HEK293 (cell line): ENCODE data around the gene APBB1.
A peak's percentile ranks its signal among the peaks of the same experiment; 100 is the strongest.

Source experiments
- CTCF ChIA-PET: fragments of 350-600 bp; formaldehyde crosslinking; extraction: SDS; loops from one replicate; lab custom pipeline; 2021; ENCODE audit warnings: antibody characterized with exemption; lab: Yijun Ruan, JAX
- POLR2A ChIA-PET: fragments of 300-600 bp; formaldehyde crosslinking; extraction: SDS; loops from one replicate; lab custom pipeline; 2020; ENCODE audit warnings: antibody characterized with exemption, inconsistent platforms; lab: Yijun Ruan, JAX
- H3K27ac ChIP-seq: fragments of 200-500 bp; sonication (Bioruptor generic); 2 replicates; pipeline ENCODE4 v1.5.1; 2014; ENCODE audit warnings: low read depth, low read length, control low read depth, inconsistent platforms; ENCODE audit errors: extremely low read depth
- H3K36me3 ChIP-seq, 2 experiments: fragments of 200-500 bp in 1 of 2; sonication (Bioruptor generic) in 1 of 2; 1 replicate in 1 of 2; 2 replicates in 1 of 2; pipeline ENCODE4 v1.5.1; 2014 to 2017; ENCODE audit warnings: inconsistent platforms in 2 of 2, low read length in 2 of 2; ENCODE audit not compliant: control insufficient read depth in 2 of 2, insufficient read depth in 1 of 2
- H3K4me1 ChIP-seq: fragments of 200-500 bp; sonication (Bioruptor generic); 2 replicates; pipeline ENCODE4 v1.5.1; 2014; ENCODE audit warnings: mild to moderate bottlenecking, low read length, inconsistent platforms; ENCODE audit not compliant: control insufficient read depth, insufficient read depth
- H3K4me3 ChIP-seq: 2 replicates; pipeline ENCODE4 v1.5.1; 2011; ENCODE audit warnings: low read depth, mild to moderate bottlenecking, control low read depth, low read length, moderate library complexity
- H3K9me3 ChIP-seq: fragments of 200-500 bp; sonication (Bioruptor generic); 2 replicates; pipeline ENCODE4 v1.5.1; 2014; ENCODE audit warnings: low read depth, low read length, inconsistent platforms; ENCODE audit not compliant: control insufficient read depth, insufficient read depth
- SETDB1 ChIP-seq: IDR thresholded peaks from one replicate; pipeline ENCODE4 v1.6.1; 2017; ENCODE audit warnings: mild to moderate bottlenecking, low read length, moderate library complexity, mixed read lengths; ENCODE audit not compliant: insufficient read length
- SP7 ChIP-seq: fragments of 450-650 bp; formaldehyde crosslinking; IDR thresholded peaks from 2 replicates; pipeline ENCODE4 v1.5.1; 2016; ENCODE audit warnings: missing biosample characterization, missing genetic modification characterization
- ZBTB1 ChIP-seq: fragments of 450-650 bp; formaldehyde crosslinking; IDR thresholded peaks from 2 replicates; pipeline ENCODE4 v1.5.1; 2016; ENCODE audit warnings: missing biosample characterization, missing genetic modification characterization
- ZBTB6 ChIP-seq: fragments of 450-650 bp; formaldehyde crosslinking; IDR thresholded peaks from 2 replicates; pipeline ENCODE4 v1.5.1; 2017; ENCODE audit warnings: missing biosample characterization, missing genetic modification characterization
- ZFP37 ChIP-seq: fragments of 450-650 bp; formaldehyde crosslinking; IDR thresholded peaks from 2 replicates; pipeline ENCODE4 v1.5.1; 2016; ENCODE audit warnings: missing biosample characterization, missing genetic modification characterization
- ZNF221 ChIP-seq: fragments of 450-650 bp; formaldehyde crosslinking; IDR thresholded peaks from 2 replicates; pipeline ENCODE4 v1.5.1; 2017; ENCODE audit warnings: missing biosample characterization, missing genetic modification characterization, borderline replicate concordance
- ZNF37A ChIP-seq: fragments of 450-650 bp; IDR thresholded peaks from 2 replicates; pipeline ENCODE4 v1.5.1; 2018; ENCODE audit warnings: missing biosample characterization, missing genetic modification characterization
- ZNF404 ChIP-seq: fragments of 450-650 bp; formaldehyde crosslinking; IDR thresholded peaks from 2 replicates; pipeline ENCODE4 v1.5.1; 2017; ENCODE audit warnings: missing biosample characterization, missing genetic modification characterization
- ZNF473 ChIP-seq: fragments of 450-650 bp; formaldehyde crosslinking; IDR thresholded peaks from 2 replicates; pipeline ENCODE4 v1.5.1; 2017; ENCODE audit warnings: missing biosample characterization, missing genetic modification characterization
- ZNF521 ChIP-seq: fragments of 450-650 bp; formaldehyde crosslinking; IDR thresholded peaks from 2 replicates; pipeline ENCODE4 v1.5.1; 2017; ENCODE audit warnings: missing biosample characterization, mild to moderate bottlenecking, missing genetic modification characterization
- ZNF561 ChIP-seq: fragments of 450-650 bp; IDR thresholded peaks from 2 replicates; pipeline ENCODE4 v1.5.1; 2018; ENCODE audit warnings: missing biosample characterization, missing genetic modification characterization, borderline replicate concordance
- ZNF626 ChIP-seq: fragments of 450-650 bp; sonication (Bioruptor Pico); formaldehyde crosslinking; IDR thresholded peaks from 2 replicates; pipeline ENCODE4 v1.5.1; 2018; ENCODE audit warnings: missing biosample characterization, missing genetic modification characterization, inconsistent platforms
- ZNF664 ChIP-seq: fragments of 450-650 bp; formaldehyde crosslinking; IDR thresholded peaks from 2 replicates; pipeline ENCODE4 v1.5.1; 2016; ENCODE audit warnings: missing biosample characterization, missing genetic modification characterization
- ZNF707 ChIP-seq: fragments of 450-650 bp; formaldehyde crosslinking; IDR thresholded peaks from 2 replicates; pipeline ENCODE4 v1.5.1; 2016; ENCODE audit warnings: missing biosample characterization, missing genetic modification characterization
- ZSCAN16 ChIP-seq: fragments of 450-650 bp; formaldehyde crosslinking; IDR thresholded peaks from 2 replicates; pipeline ENCODE4 v1.5.1; 2016; ENCODE audit warnings: missing biosample characterization, missing genetic modification characterization
- TF ChIP-seq, protein P1 (sequence below): fragments of 450-650 bp; formaldehyde crosslinking; IDR thresholded peaks from 2 replicates; pipeline ENCODE4 v1.5.1; 2016; ENCODE audit warnings: missing biosample characterization, missing genetic modification characterization
- TF ChIP-seq, protein P2 (sequence below): fragments of 450-650 bp; formaldehyde crosslinking; IDR thresholded peaks from 2 replicates; pipeline ENCODE4 v1.5.1; 2016; ENCODE audit warnings: missing biosample characterization, missing genetic modification characterization

The APBB1 gene

DNA sequence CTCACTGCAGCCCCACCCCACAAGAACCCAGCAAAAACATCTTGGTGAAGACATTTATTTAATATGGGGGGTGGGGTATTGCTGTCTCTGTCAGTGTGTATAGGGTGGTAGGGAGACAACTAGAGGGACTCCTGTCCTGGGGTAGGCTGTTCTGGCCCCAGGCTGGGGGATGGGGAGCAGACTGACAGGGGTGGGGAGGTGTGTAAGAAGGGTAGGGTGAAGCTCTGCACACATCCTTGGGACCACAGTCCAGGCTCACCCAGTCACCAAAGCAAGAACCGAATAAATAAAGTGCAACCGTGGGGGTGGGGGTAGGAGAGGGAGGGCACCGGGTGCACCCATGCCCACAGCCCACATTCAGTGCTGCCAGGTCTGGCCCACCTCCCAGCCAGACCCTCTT lies 29.7 kb upstream of the APBB1 start:
- H3K4me3 ChIP-seq, result no peak overlapping the region
- no peak overlapping the region for H3K27ac ChIP-seq
- no peaks in the 10 kb centered on the region for H3K9me3 ChIP-seq
- ChIA-PET POLR2A (no interaction called here), CTCF (interaction anchor here (0.5 to 1.1 kb wide), 3 partner anchors 9 to 96 kb away, joined by 3 to 4 read pairs (median 4); no protein-coding TSS in a partner anchor)
- H3K36me3 ChIP-seq, result peaks cover 0 to 58% of the 10 kb centered on the region in 2 experiments; a peak in 1 of 3 replicates
- no peaks in the 10 kb centered on the region for H3K4me1 ChIP-seq
- TF ChIP-seq ZNF626 (tag by site-specific recombination), result no peak
- TF ChIP-seq ZNF521, result no peak
- TF ChIP-seq, protein P1, sequence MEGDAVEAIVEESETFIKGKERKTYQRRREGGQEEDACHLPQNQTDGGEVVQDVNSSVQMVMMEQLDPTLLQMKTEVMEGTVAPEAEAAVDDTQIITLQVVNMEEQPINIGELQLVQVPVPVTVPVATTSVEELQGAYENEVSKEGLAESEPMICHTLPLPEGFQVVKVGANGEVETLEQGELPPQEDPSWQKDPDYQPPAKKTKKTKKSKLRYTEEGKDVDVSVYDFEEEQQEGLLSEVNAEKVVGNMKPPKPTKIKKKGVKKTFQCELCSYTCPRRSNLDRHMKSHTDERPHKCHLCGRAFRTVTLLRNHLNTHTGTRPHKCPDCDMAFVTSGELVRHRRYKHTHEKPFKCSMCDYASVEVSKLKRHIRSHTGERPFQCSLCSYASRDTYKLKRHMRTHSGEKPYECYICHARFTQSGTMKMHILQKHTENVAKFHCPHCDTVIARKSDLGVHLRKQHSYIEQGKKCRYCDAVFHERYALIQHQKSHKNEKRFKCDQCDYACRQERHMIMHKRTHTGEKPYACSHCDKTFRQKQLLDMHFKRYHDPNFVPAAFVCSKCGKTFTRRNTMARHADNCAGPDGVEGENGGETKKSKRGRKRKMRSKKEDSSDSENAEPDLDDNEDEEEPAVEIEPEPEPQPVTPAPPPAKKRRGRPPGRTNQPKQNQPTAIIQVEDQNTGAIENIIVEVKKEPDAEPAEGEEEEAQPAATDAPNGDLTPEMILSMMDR (tag by site-specific recombination), result no peak
- no peak for TF ChIP-seq ZNF221 (tag by site-specific recombination)
- no peak for TF ChIP-seq ZBTB1 (tag by site-specific recombination)
- TF ChIP-seq ZNF664 (tag by site-specific recombination), result no peak
- TF ChIP-seq SP7 (tag by site-specific recombination), result no peak
- TF ChIP-seq ZBTB6 (tag by site-specific recombination), result no peak
- TF ChIP-seq, protein P2, sequence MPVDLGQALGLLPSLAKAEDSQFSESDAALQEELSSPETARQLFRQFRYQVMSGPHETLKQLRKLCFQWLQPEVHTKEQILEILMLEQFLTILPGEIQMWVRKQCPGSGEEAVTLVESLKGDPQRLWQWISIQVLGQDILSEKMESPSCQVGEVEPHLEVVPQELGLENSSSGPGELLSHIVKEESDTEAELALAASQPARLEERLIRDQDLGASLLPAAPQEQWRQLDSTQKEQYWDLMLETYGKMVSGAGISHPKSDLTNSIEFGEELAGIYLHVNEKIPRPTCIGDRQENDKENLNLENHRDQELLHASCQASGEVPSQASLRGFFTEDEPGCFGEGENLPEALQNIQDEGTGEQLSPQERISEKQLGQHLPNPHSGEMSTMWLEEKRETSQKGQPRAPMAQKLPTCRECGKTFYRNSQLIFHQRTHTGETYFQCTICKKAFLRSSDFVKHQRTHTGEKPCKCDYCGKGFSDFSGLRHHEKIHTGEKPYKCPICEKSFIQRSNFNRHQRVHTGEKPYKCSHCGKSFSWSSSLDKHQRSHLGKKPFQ (tag by site-specific recombination), result no peak
- TF ChIP-seq SETDB1, result no peak
- no peak for TF ChIP-seq ZNF473
- no peak for TF ChIP-seq ZNF37A (tag by site-specific recombination)
- TF ChIP-seq ZNF561 (tag by site-specific recombination), result no peak
- no peak for TF ChIP-seq ZNF707
- no peak for TF ChIP-seq ZFP37 (tag by site-specific recombination)
- no peak for TF ChIP-seq ZSCAN16 (tag by site-specific recombination)
- TF ChIP-seq ZNF404, result no peak
- TF ChIP-seq, all 188 proteins: peak for 0

- CTCF ChIA-PET, result interaction anchor here (0.5 to 11.2 kb wide), 34 partner anchors 9 to 1748 kb away, joined by 3 to 228 read pairs (median 4); partner anchors contain the start of genes SMPD1, TIMM10B and TRIM3
- TF ChIP-seq, protein P1 (tag by site-specific recombination), result 0 out of 2 replicates have a peak, but pooled peaks have one; percentile 25
- TF ChIP-seq ZBTB6 (tag by site-specific recombination), result no peak
- TF ChIP-seq ZSCAN16 (tag by site-specific recombination), result no peak
- H3K36me3 ChIP-seq, result peaks cover 0 to 8% of the 10 kb centered on the region in 2 experiments; a peak in 1 of 3 replicates
- no peak overlapping the region for H3K4me3 ChIP-seq
- POLR2A ChIA-PET, result interaction anchor here (0.7 to 1.5 kb wide), 5 partner anchors 24 to 64 kb away, joined by 3 to 4 read pairs (median 3); partner anchors contain the start of genes APBB1 and SMPD1
- H3K9me3 ChIP-seq, result no peaks in the 10 kb centered on the region
- no peaks in the 10 kb centered on the region for H3K4me1 ChIP-seq
- no peak overlapping the region for H3K27ac ChIP-seq
Observed at GRCh38 chr11:6443269-6444003, 24.5 kb upstream of the APBB1 start.
